ENCODE data around the gene IGSF22. TPM values are rescaled to one million over a fixed set of nuclear protein-coding genes. Genes with fewer than 3 reads are reported as not detected.
"Not testable (repeated sequence)": the region's sequence is repeated elsewhere in the genome, so short reads cannot be mapped to it uniquely, and the experiment has no call there.

IGSF22 gene
- total and polyA plus RNA-seq, 7 donors = 0.46 to 0.52 TPM; not detected in 5

GRCh38 chr11:18697576-18697975 lies 28.4 kb downstream of the IGSF22 start:
- H3K27me3 ChIP-seq = no peaks in the 10 kb centered on the region
- peaks cover 0 to 13% (median 1%) of the 10 kb centered on the region in 4 donors for H3K36me3 ChIP-seq
- peak overlapping the region in 2 of 4 donors; percentile 76 to 82 for H3K27ac ChIP-seq
- TF ChIP-seq CTCF (IDR thresholded peaks at IDR 0.05) (no peak), POLR2A (IDR thresholded peaks at IDR 0.05) (no peak), POLR2AphosphoS5 (IDR thresholded peaks at IDR 0.05) (no peak), EP300 (IDR thresholded peaks at IDR 0.05) (no peak)
- H3K4me1 ChIP-seq = peaks cover 3 to 18% (median 15%) of the 10 kb centered on the region in 4 donors
- DNase-seq = peak; percentile 12
- H3K9me3 ChIP-seq = no peaks in the 10 kb centered on the region
- 91 to 92% methylated on average over 4 of the region's 4 CpGs for WGBS, 2 donors
- no peak overlapping the region for H3K4me3 ChIP-seq
- intact Hi-C loops (cut with DNase I) = loop anchor here (5.0 to 10.0 kb wide), 3 partner anchors 35 to 683 kb away; partner anchors contain the start of gene SERGEF

GRCh38 chr11:18696638-18697225 lies 29.3 kb downstream of the IGSF22 start:
- Histone ChIP-seq H3K4me1 (peaks cover 3 to 18% (median 15%) of the 10 kb centered on the region in 4 donors), H3K9me3 (no peaks in the 10 kb centered on the region), H3K36me3 (peaks cover 0 to 5% (median 0%) of the 10 kb centered on the region in 4 donors), H3K27me3 (no peaks in the 10 kb centered on the region), H3K4me3 (no peak overlapping the region), H3K27ac (no peak overlapping the region)
- WGBS, 2 donors = 83 to 91% methylated on average over 2 of the region's 2 CpGs
- DNase-seq = no peak
- TF ChIP-seq EP300 (IDR thresholded peaks at IDR 0.05) (no peak), POLR2A (IDR thresholded peaks at IDR 0.05) (no peak), CTCF (IDR thresholded peaks at IDR 0.05) (no peak), POLR2AphosphoS5 (IDR thresholded peaks at IDR 0.05) (no peak)
- intact Hi-C loops (cut with DNase I) = loop anchor here (5.0 to 10.0 kb wide), 3 partner anchors 36 to 682 kb away; partner anchors contain the start of gene SERGEF

GRCh38 chr11:18692941-18693760 lies 32.8 kb downstream of the IGSF22 start:
- no peaks in the 10 kb centered on the region for H3K27me3 ChIP-seq
- H3K4me1 ChIP-seq = peaks cover 0 to 5% (median 3%) of the 10 kb centered on the region in 4 donors
- no peak for DNase-seq
- WGBS, 2 donors = 63 to 70% methylated on average over 9 of the region's 9 CpGs
- intact Hi-C loops (cut with DNase I) = loop anchor here (10.0 kb wide), 1 partner anchor 678 kb away; the partner anchor contains the start of gene SERGEF
- no peak overlapping the region for H3K4me3 ChIP-seq
- no peaks in the 10 kb centered on the region for H3K9me3 ChIP-seq
- TF ChIP-seq EP300 (IDR thresholded peaks at IDR 0.05) (no peak), CTCF (IDR thresholded peaks at IDR 0.05) (no peak), POLR2AphosphoS5 (IDR thresholded peaks at IDR 0.05) (no peak), POLR2A (IDR thresholded peaks at IDR 0.05) (no peak)
- H3K36me3 ChIP-seq = no peaks in the 10 kb centered on the region
- no peak overlapping the region for H3K27ac ChIP-seq

GRCh38 chr11:18691467-18692140 lies 34.4 kb downstream of the IGSF22 start:
- not testable (repeated sequence) for H3K9me3 ChIP-seq, H3K36me3 ChIP-seq, H3K4me3 ChIP-seq, H3K4me1 ChIP-seq, H3K27me3 ChIP-seq, H3K27ac ChIP-seq
- peak; percentile 2 for DNase-seq
- intact Hi-C loops (cut with DNase I) = loop anchor here (10.0 kb wide), 1 partner anchor 677 kb away; the partner anchor contains the start of gene SERGEF
- 87 to 91% methylated on average over 4 of the region's 4 CpGs for WGBS, 2 donors

GRCh38 chr11:18684267-18684666 lies 41.7 kb downstream of the IGSF22 start:
- WGBS, 2 donors = 81 to 94% methylated on average over 1 of the region's 1 CpG
- intact Hi-C loops (cut with DNase I) = no loop called here
- TF ChIP-seq POLR2A (IDR thresholded peaks at IDR 0.05) (no peak), POLR2AphosphoS5 (IDR thresholded peaks at IDR 0.05) (no peak), CTCF (IDR thresholded peaks at IDR 0.05) (no peak), EP300 (IDR thresholded peaks at IDR 0.05) (no peak)
- no peak for DNase-seq
- Histone ChIP-seq H3K27me3 (no peaks in the 10 kb centered on the region), H3K9me3 (no peaks in the 10 kb centered on the region), H3K27ac (no peak overlapping the region), H3K4me3 (no peak overlapping the region), H3K4me1 (no peaks in the 10 kb centered on the region), H3K36me3 (no peaks in the 10 kb centered on the region)
